GM12878 (cell line): ENCODE results near the gene SLC39A5. TPM values are rescaled to one million over a fixed set of nuclear protein-coding genes. Genes with fewer than 3 reads are reported as not detected.

Source experiments
- CHD2 ChIP-seq: IDR thresholded peaks from 2 replicates; pipeline ENCODE4 v1.6.1; 2011; ENCODE audit warnings: low read depth, low read length, improper control_type of control experiment, borderline replicate concordance
- IKZF2 ChIP-seq, 2 experiments: fragments of 450-650 bp; IDR thresholded peaks; 2 replicates each; pipeline ENCODE4 v1.6.1; 2017; ENCODE audit warnings: mild to moderate bottlenecking in 2 of 2, moderate library complexity in 2 of 2
- MTA3 ChIP-seq: IDR thresholded peaks from 2 replicates; pipeline ENCODE4 v1.6.1; 2012; ENCODE audit warnings: low read length, inconsistent platforms, borderline replicate concordance
- MYC ChIP-seq: IDR thresholded peaks from 2 replicates; pipeline ENCODE4 v1.6.1; 2011; ENCODE audit warnings: mild to moderate bottlenecking, low read length, moderate library complexity, inconsistent platforms; ENCODE audit not compliant: insufficient read depth, insufficient replicate concordance, insufficient read length, severe bottlenecking
- NBN ChIP-seq: fragments of 450-650 bp; IDR thresholded peaks from 2 replicates; pipeline ENCODE4 v1.6.1; 2016
- NFXL1 ChIP-seq: fragments of 450-650 bp; IDR thresholded peaks from 2 replicates; pipeline ENCODE4 v1.6.1; 2017; ENCODE audit warnings: antibody characterized with exemption, mild to moderate bottlenecking, borderline replicate concordance
- RB1 ChIP-seq: fragments of 450-650 bp; formaldehyde crosslinking; IDR thresholded peaks from 2 replicates; pipeline ENCODE4 v1.6.1; 2017; ENCODE audit warnings: mild to moderate bottlenecking, borderline replicate concordance
- RFX5 ChIP-seq: IDR thresholded peaks from 2 replicates; pipeline ENCODE4 v1.6.1; 2011; ENCODE audit warnings: low read depth, low read length, improper control_type of control experiment
- SREBF1 ChIP-seq: IDR thresholded peaks from 2 replicates; pipeline ENCODE4 v1.6.1; 2012; ENCODE audit warnings: mild to moderate bottlenecking, low read length
- ZNF274 ChIP-seq: IDR thresholded peaks from one replicate; pipeline ENCODE4 v1.8.0; 2011; ENCODE audit not compliant: insufficient read length, insufficient read depth
- ZNF622 ChIP-seq: fragments of 450-650 bp; IDR thresholded peaks from 2 replicates; pipeline ENCODE4 v1.6.1; 2017; ENCODE audit warnings: mild to moderate bottlenecking, inconsistent platforms
- polyA plus RNA-seq, 11 experiments: library from polyadenylated mRNA; depleted of rRNA in 4 of 11; unstranded in 6 of 11; stranded (reverse) in 5 of 11; fragments of >200 nt; fragmentation: Nextera tagmentation in 4 of 11; fragmentation: Illumina TruSeq in 1 of 11; extraction: Ambion mirVana in 4 of 11; extraction: Trizol in 1 of 11; gene quantifications; 1 replicate in 1 of 11; 2 replicates in 10 of 11; pipeline versions ENCODE4 v1.2.1 to v1.2.3, GENCODE V29; 2011 to 2016; ENCODE audit warnings: inconsistent platforms in 2 of 11, missing spikeins in 2 of 11, low read depth in 1 of 11
- total RNA-seq, 4 experiments: library from RNA; depleted of rRNA in 3 of 4; stranded (reverse); fragments of >200 nt in 3 of 4; fragmentation: Illumina TruSeq in 1 of 4; extraction: Trizol in 1 of 4; gene quantifications; 2 replicates each; pipeline versions ENCODE4 v1.2.1 to v1.2.3, GENCODE V29; 2013 to 2021
- TF ChIP-seq, protein P1 (sequence below): fragments of 450-650 bp; IDR thresholded peaks from 2 replicates; pipeline ENCODE4 v1.6.1; 2018; ENCODE audit warnings: mild to moderate bottlenecking, low read depth, moderate library complexity; ENCODE audit not compliant: partially characterized antibody
- TF ChIP-seq, protein P2 (sequence below): IDR thresholded peaks from 2 replicates; pipeline ENCODE4 v1.6.1; 2012; ENCODE audit warnings: low read length, inconsistent platforms
- TF ChIP-seq, protein P3 (sequence below): fragments of 450-650 bp; IDR thresholded peaks from 2 replicates; pipeline ENCODE4 v1.6.1; 2017; ENCODE audit warnings: borderline replicate concordance
- TF ChIP-seq, protein P4 (sequence below): fragments of 450-650 bp; formaldehyde crosslinking; IDR thresholded peaks from 2 replicates; pipeline ENCODE4 v1.4.0; 2022; ENCODE audit warnings: mild to moderate bottlenecking, moderate library complexity
- TF ChIP-seq, protein P5 (sequence below): IDR thresholded peaks from 2 replicates; pipeline ENCODE4 v1.6.1; 2011; ENCODE audit warnings: low read depth, mild to moderate bottlenecking, low read length, moderate library complexity, borderline replicate concordance; ENCODE audit errors: extremely low read depth
- TF ChIP-seq, protein P6 (sequence below): fragments of 450-650 bp; IDR thresholded peaks from 2 replicates; pipeline ENCODE4 v1.6.1; 2014; ENCODE audit warnings: mild to moderate bottlenecking

The SLC39A5 gene
- total and polyA plus RNA-seq, 10 of the 15 experiments (the other 5 are each of a cell fraction or from before 2014, with no cell fraction given): 0.15 to 0.56 (median 0.15) TPM; not detected in 7

DNA sequence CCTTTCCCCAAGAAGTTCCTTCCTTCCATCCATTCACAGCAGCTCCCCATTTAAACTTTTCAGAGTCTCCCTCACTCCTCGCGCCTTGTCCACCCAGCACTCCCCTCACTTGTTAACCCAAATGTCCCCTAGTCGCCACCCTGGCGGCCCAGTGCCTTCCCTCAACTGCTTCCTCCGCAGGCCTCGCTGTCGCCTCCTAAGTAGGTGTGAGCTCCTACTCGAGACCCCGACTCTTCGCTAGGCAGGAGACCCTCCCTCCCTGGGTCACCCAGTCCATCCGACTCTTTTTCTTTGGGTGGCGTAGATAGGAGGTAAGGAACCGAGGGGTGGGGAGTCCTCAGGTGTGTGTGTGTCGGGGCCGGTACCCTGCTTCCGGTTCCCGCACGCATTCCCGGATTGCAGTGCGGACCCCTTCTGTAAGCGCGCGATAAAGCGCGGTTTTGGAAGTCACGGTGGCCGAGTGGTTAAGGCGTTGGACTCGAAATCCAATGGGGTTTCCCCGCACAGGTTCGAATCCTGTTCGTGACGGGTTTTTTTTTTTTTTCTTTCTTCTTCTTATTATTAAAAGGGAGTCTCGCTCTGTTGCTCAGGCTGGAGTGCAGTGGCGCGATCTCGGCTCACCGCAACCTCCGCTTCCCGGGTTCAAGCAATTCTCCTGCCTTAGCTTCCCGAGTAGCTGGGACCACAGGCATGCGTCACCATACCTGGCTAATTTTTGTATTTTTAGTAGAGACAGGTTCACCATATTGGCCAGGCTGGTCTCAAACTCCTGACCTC, 39.7 kb upstream of the SLC39A5 start (continued):
- TF ChIP-seq, protein P1, sequence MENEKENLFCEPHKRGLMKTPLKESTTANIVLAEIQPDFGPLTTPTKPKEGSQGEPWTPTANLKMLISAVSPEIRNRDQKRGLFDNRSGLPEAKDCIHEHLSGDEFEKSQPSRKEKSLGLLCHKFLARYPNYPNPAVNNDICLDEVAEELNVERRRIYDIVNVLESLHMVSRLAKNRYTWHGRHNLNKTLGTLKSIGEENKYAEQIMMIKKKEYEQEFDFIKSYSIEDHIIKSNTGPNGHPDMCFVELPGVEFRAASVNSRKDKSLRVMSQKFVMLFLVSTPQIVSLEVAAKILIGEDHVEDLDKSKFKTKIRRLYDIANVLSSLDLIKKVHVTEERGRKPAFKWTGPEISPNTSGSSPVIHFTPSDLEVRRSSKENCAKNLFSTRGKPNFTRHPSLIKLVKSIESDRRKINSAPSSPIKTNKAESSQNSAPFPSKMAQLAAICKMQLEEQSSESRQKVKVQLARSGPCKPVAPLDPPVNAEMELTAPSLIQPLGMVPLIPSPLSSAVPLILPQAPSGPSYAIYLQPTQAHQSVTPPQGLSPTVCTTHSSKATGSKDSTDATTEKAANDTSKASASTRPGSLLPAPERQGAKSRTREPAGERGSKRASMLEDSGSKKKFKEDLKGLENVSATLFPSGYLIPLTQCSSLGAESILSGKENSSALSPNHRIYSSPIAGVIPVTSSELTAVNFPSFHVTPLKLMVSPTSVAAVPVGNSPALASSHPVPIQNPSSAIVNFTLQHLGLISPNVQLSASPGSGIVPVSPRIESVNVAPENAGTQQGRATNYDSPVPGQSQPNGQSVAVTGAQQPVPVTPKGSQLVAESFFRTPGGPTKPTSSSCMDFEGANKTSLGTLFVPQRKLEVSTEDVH: no peak
- TF ChIP-seq, protein P2, sequence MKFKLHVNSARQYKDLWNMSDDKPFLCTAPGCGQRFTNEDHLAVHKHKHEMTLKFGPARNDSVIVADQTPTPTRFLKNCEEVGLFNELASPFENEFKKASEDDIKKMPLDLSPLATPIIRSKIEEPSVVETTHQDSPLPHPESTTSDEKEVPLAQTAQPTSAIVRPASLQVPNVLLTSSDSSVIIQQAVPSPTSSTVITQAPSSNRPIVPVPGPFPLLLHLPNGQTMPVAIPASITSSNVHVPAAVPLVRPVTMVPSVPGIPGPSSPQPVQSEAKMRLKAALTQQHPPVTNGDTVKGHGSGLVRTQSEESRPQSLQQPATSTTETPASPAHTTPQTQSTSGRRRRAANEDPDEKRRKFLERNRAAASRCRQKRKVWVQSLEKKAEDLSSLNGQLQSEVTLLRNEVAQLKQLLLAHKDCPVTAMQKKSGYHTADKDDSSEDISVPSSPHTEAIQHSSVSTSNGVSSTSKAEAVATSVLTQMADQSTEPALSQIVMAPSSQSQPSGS: no peak
- no peak for TF ChIP-seq ZNF622
- peak; percentile 44 to 83 for TF ChIP-seq IKZF2 (IDR thresholded peaks at IDR 0.05)
- TF ChIP-seq, protein P3, sequence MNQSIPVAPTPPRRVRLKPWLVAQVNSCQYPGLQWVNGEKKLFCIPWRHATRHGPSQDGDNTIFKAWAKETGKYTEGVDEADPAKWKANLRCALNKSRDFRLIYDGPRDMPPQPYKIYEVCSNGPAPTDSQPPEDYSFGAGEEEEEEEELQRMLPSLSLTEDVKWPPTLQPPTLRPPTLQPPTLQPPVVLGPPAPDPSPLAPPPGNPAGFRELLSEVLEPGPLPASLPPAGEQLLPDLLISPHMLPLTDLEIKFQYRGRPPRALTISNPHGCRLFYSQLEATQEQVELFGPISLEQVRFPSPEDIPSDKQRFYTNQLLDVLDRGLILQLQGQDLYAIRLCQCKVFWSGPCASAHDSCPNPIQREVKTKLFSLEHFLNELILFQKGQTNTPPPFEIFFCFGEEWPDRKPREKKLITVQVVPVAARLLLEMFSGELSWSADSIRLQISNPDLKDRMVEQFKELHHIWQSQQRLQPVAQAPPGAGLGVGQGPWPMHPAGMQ: no peak; the same call in 1 of the 2 replicates
- TF ChIP-seq, protein P4, sequence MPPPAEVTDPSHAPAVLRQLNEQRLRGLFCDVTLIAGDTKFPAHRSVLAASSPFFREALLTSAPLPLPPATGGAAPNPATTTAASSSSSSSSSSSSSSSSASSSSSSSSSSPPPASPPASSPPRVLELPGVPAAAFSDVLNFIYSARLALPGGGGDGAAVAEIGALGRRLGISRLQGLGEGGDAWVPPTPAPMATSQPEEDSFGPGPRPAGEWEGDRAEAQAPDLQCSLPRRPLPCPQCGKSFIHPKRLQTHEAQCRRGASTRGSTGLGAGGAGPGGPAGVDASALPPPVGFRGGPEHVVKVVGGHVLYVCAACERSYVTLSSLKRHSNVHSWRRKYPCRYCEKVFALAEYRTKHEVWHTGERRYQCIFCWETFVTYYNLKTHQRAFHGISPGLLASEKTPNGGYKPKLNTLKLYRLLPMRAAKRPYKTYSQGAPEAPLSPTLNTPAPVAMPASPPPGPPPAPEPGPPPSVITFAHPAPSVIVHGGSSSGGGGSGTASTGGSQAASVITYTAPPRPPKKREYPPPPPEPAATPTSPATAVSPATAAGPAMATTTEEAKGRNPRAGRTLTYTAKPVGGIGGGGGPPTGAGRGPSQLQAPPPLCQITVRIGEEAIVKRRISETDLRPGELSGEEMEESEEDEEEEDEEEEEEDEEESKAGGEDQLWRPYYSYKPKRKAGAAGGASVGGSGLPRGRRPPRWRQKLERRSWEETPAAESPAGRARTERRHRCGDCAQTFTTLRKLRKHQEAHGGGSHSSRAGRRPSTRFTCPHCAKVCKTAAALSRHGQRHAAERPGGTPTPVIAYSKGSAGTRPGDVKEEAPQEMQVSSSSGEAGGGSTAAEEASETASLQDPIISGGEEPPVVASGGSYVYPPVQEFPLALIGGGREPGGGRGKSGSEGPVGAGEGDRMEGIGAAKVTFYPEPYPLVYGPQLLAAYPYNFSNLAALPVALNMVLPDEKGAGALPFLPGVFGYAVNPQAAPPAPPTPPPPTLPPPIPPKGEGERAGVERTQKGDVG (CRISPR knock-in tag): no peak
- TF ChIP-seq RB1: peak; percentile 91; the same call in 1 of the 2 replicates
- TF ChIP-seq CHD2: peak; percentile 57
- peak; percentile 80 for TF ChIP-seq NBN
- no peak for TF ChIP-seq MYC
- TF ChIP-seq, protein P5, sequence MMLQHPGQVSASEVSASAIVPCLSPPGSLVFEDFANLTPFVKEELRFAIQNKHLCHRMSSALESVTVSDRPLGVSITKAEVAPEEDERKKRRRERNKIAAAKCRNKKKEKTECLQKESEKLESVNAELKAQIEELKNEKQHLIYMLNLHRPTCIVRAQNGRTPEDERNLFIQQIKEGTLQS: no peak
- no peak for TF ChIP-seq MTA3
- no peak for TF ChIP-seq RFX5
- no peak for TF ChIP-seq ZNF274
- TF ChIP-seq SREBF1: no peak
- TF ChIP-seq, protein P6, sequence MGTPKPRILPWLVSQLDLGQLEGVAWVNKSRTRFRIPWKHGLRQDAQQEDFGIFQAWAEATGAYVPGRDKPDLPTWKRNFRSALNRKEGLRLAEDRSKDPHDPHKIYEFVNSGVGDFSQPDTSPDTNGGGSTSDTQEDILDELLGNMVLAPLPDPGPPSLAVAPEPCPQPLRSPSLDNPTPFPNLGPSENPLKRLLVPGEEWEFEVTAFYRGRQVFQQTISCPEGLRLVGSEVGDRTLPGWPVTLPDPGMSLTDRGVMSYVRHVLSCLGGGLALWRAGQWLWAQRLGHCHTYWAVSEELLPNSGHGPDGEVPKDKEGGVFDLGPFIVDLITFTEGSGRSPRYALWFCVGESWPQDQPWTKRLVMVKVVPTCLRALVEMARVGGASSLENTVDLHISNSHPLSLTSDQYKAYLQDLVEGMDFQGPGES: no peak
- no peak for TF ChIP-seq NFXL1
